H9 (cell line): ENCODE results near the gene FYCO1. TPM values are rescaled to one million over a fixed set of nuclear protein-coding genes. Genes with fewer than 3 reads are reported as not detected.
"Not testable (repeated sequence)": the region's sequence is repeated elsewhere in the genome, so short reads cannot be mapped to it uniquely, and the experiment has no call there.

Experiments
- DNase-seq: peaks from one replicate; pipeline ENCODE4 v3.0.0-alpha.2; 2017
- H2AFZ ChIP-seq: one replicate; pipeline ENCODE4 v1.6.1; 2013; ENCODE audit warnings: mild to moderate bottlenecking, low read length, control low read depth, moderate library complexity
- H2AK5ac ChIP-seq: 2 replicates; pipeline ENCODE4 v1.6.1; 2013; ENCODE audit warnings: low read length, control low read depth, mixed read lengths; ENCODE audit not compliant: insufficient read length
- H2BK120ac ChIP-seq: one replicate; pipeline ENCODE4 v1.6.1; 2013; ENCODE audit warnings: low read depth, mild to moderate bottlenecking, low read length, control low read depth, inconsistent platforms; ENCODE audit not compliant: poor library complexity, severe bottlenecking
- H2BK12ac ChIP-seq: 2 replicates; pipeline ENCODE4 v1.6.1; 2013; ENCODE audit warnings: low read length, control low read depth, mixed read lengths, low read depth; ENCODE audit not compliant: insufficient read length
- H2BK15ac ChIP-seq: 2 replicates; pipeline ENCODE4 v1.6.1; 2013; ENCODE audit warnings: low read depth, low read length, control low read depth
- H2BK20ac ChIP-seq: one replicate; pipeline ENCODE4 v1.6.1; 2013; ENCODE audit warnings: low read depth, mild to moderate bottlenecking, low read length, control low read depth, inconsistent platforms; ENCODE audit not compliant: poor library complexity, severe bottlenecking
- H2BK5ac ChIP-seq: 2 replicates; pipeline ENCODE4 v1.6.1; 2013; ENCODE audit warnings: low read length, control low read depth, mixed read lengths; ENCODE audit not compliant: insufficient read length
- H3K14ac ChIP-seq: 2 replicates; pipeline ENCODE4 v1.6.1; 2013; ENCODE audit warnings: low read length, control low read depth; ENCODE audit not compliant: insufficient read depth
- H3K18ac ChIP-seq: 2 replicates; pipeline ENCODE4 v1.6.1; 2013; ENCODE audit warnings: low read depth, mild to moderate bottlenecking, mixed read lengths, low read length, control low read depth; ENCODE audit not compliant: insufficient read length
- H3K23ac ChIP-seq: 2 replicates; pipeline ENCODE4 v1.6.1; 2013; ENCODE audit warnings: low read length, control low read depth, mixed read lengths, low read depth; ENCODE audit not compliant: insufficient read length
- H3K23me2 ChIP-seq: 2 replicates; pipeline ENCODE4 v1.6.1; 2013; ENCODE audit warnings: low read depth, mild to moderate bottlenecking, mixed read lengths, low read length, control low read depth; ENCODE audit not compliant: insufficient read length, poor library complexity, severe bottlenecking
- H3K27ac ChIP-seq: 2 replicates; pipeline ENCODE4 v1.5.1; 2013; ENCODE audit warnings: low read length, control low read depth, mixed read lengths, low read depth; ENCODE audit not compliant: insufficient read length
- H3K27me3 ChIP-seq: 2 replicates; pipeline ENCODE4 v1.6.1; 2013; ENCODE audit warnings: low read length, control low read depth, inconsistent platforms; ENCODE audit not compliant: insufficient read depth
- H3K4ac ChIP-seq: 2 replicates; pipeline ENCODE4 v1.6.1; 2013; ENCODE audit warnings: low read depth, mild to moderate bottlenecking, control low read depth, inconsistent platforms, low read length, moderate library complexity
- H3K4me1 ChIP-seq: 2 replicates; pipeline ENCODE4 v1.6.1; 2013; ENCODE audit warnings: low read length, control low read depth, inconsistent platforms; ENCODE audit not compliant: insufficient read depth
- H3K4me2 ChIP-seq: 2 replicates; pipeline ENCODE4 v1.6.1; 2013; ENCODE audit warnings: low read length, control low read depth, mixed read lengths; ENCODE audit not compliant: insufficient read length, insufficient read depth
- H3K56ac ChIP-seq: 2 replicates; pipeline ENCODE4 v1.6.1; 2013; ENCODE audit warnings: low read depth, mild to moderate bottlenecking, mixed read lengths, low read length, control low read depth; ENCODE audit not compliant: insufficient read length
- H3K79me1 ChIP-seq: 2 replicates; pipeline ENCODE4 v1.6.1; 2013; ENCODE audit warnings: low read depth, mild to moderate bottlenecking, moderate library complexity, low read length, control low read depth, inconsistent platforms; ENCODE audit not compliant: insufficient read depth, poor library complexity, severe bottlenecking
- H3K79me2 ChIP-seq: 2 replicates; pipeline ENCODE4 v1.6.1; 2013; ENCODE audit warnings: low read length, control low read depth, inconsistent platforms; ENCODE audit not compliant: insufficient read depth
- H3K9ac ChIP-seq: 2 replicates; pipeline ENCODE4 v1.6.1; 2013; ENCODE audit warnings: low read length, control low read depth, mixed read lengths; ENCODE audit not compliant: insufficient read length; ENCODE audit errors: extremely low read depth
- H3K9me3 ChIP-seq: one replicate; pipeline ENCODE4 v1.6.1; 2013; ENCODE audit warnings: low read depth, low read length, inconsistent platforms; ENCODE audit not compliant: control insufficient read depth
- H3T11ph ChIP-seq: one replicate; pipeline ENCODE4 v1.6.1; 2013; ENCODE audit warnings: mild to moderate bottlenecking, low read length, control low read depth, inconsistent platforms
- H4K20me1 ChIP-seq: one replicate; pipeline ENCODE4 v1.6.1; 2013; ENCODE audit not compliant: control insufficient read depth, insufficient read length, insufficient read depth
- H4K5ac ChIP-seq: 2 replicates; pipeline ENCODE4 v1.6.1; 2013; ENCODE audit warnings: low read depth, mild to moderate bottlenecking, mixed read lengths, low read length, control low read depth; ENCODE audit not compliant: insufficient read length
- H4K8ac ChIP-seq: replicated peaks from 2 replicates; pipeline ENCODE4 v1.6.1; 2013; ENCODE audit warnings: low read length, control low read depth, mixed read lengths, low read depth; ENCODE audit not compliant: insufficient read length
- H4K91ac ChIP-seq: 2 replicates; pipeline ENCODE4 v1.6.1; 2013; ENCODE audit warnings: low read depth, mild to moderate bottlenecking, moderate library complexity, mixed read lengths, low read length, control low read depth; ENCODE audit not compliant: insufficient read length
- H3K27ac Mint-ChIP-seq, 3 experiments: 2 replicates in 2 of 3; 3 replicates in 1 of 3; pipeline ENCODE4 v1.8.0; 2020 to 2021; ENCODE audit warnings: mixed read lengths in 3 of 3, mild to moderate bottlenecking in 1 of 3, moderate library complexity in 1 of 3
- H3K27me3 Mint-ChIP-seq: 2 replicates; pipeline ENCODE4 v1.8.0; 2021; ENCODE audit warnings: low read depth, mild to moderate bottlenecking, moderate library complexity, mixed read lengths
- H3K36me3 Mint-ChIP-seq, 3 experiments: 2 replicates in 2 of 3; 3 replicates in 1 of 3; pipeline ENCODE4 v1.8.0; 2020 to 2021; ENCODE audit warnings: low read depth in 3 of 3, mixed read lengths in 3 of 3; ENCODE audit not compliant: insufficient read depth in 1 of 3
- H3K4me1 Mint-ChIP-seq, 2 experiments: 2 replicates each; pipeline ENCODE4 v1.8.0; 2020; ENCODE audit warnings: mixed read lengths in 2 of 2
- H3K4me3 Mint-ChIP-seq, 2 experiments: 2 replicates in 1 of 2; 3 replicates in 1 of 2; pipeline ENCODE4 v1.8.0; 2020 to 2021; ENCODE audit warnings: mild to moderate bottlenecking in 2 of 2, mixed read lengths in 2 of 2, moderate library complexity in 1 of 2
- H3K9me3 Mint-ChIP-seq, 2 experiments: 2 replicates in 1 of 2; 3 replicates in 1 of 2; pipeline ENCODE4 v1.8.0; 2020; ENCODE audit warnings: mild to moderate bottlenecking in 2 of 2, mixed read lengths in 2 of 2, moderate library complexity in 1 of 2
- WGBS: extraction: QIAGEN DNeasy Blood & Tissue Kit; methylation state at CpG from one replicate; pipeline ENCODE4 v1.1.7; 2013; ENCODE audit warnings: missing lambda C conversion rate, low lambda C conversion rate, mixed read lengths; ENCODE audit not compliant: insufficient read length; ENCODE audit errors: extremely low coverage; 5-methylcytosine and 5-hydroxymethylcytosine counted together
- total RNA-seq: library from RNA; stranded (reverse); gene quantifications from 2 replicates; pipeline ENCODE4 v1.2.1, GENCODE V29; 2021
- TF ChIP-seq, protein P1 (sequence below): fragments of 200-600 bp; sonication (generic); conservative IDR thresholded peaks from 3 replicates; pipeline ENCODE4 v1.8.0; 2021; ENCODE audit warnings: antibody characterized with exemption, mild to moderate bottlenecking

The FYCO1 gene
- total RNA-seq, 1 experiment from 2014 or later, result 10.4 TPM

DNA sequence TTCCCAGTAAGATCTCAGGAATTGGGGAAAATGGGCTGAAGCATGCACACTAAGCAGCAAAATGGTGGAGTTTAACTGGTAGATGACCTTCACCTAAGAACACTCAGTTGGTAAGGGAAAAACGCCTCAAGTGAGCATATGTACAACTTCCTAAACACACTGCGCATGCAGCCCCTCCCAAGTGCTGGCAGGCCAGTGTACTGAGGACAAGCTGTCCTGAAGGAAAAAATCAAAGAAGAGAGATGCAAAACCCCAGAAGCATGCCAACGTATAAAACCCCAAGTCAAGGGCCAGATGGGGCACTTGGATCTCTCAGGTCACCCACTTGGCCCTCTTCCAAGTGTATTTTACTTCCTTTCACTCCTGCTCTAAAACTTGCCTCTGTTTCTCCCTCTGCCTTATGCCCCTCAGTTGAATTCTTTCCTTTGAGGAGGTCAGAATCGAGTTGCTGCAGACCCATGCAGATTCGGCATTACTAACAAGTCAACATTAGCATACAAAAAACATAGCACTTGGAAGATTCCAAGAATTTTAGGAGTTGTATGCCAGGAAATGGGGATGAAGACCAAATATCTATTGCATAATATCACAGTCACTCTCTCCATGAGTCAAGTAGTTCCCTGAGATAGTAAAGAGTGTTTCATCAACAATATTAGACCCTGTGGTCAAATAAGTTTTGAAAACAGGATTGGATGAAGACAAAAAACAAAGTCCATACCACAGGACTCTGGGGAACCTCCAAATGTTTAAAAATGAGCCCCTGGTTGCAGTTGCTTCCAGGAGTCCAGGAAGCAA lies 10.8 kb upstream of the FYCO1 start:
- no peak overlapping the region for H2BK20ac ChIP-seq
- no peak overlapping the region for H3K4me2 ChIP-seq
- no peaks in the 10 kb centered on the region for H4K20me1 ChIP-seq
- TF ChIP-seq, protein P1, sequence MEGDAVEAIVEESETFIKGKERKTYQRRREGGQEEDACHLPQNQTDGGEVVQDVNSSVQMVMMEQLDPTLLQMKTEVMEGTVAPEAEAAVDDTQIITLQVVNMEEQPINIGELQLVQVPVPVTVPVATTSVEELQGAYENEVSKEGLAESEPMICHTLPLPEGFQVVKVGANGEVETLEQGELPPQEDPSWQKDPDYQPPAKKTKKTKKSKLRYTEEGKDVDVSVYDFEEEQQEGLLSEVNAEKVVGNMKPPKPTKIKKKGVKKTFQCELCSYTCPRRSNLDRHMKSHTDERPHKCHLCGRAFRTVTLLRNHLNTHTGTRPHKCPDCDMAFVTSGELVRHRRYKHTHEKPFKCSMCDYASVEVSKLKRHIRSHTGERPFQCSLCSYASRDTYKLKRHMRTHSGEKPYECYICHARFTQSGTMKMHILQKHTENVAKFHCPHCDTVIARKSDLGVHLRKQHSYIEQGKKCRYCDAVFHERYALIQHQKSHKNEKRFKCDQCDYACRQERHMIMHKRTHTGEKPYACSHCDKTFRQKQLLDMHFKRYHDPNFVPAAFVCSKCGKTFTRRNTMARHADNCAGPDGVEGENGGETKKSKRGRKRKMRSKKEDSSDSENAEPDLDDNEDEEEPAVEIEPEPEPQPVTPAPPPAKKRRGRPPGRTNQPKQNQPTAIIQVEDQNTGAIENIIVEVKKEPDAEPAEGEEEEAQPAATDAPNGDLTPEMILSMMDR, result no peak
- H3K27me3 Mint-ChIP-seq, result no peaks in the 10 kb centered on the region; the same call in none of the 2 replicates
- H3K18ac ChIP-seq, result no peak overlapping the region
- no peak overlapping the region for H3K14ac ChIP-seq
- no peak overlapping the region for H3K27ac Mint-ChIP-seq
- H3K4me3 Mint-ChIP-seq, result no peak overlapping the region
- peaks cover 16 to 18% of the 10 kb centered on the region in 2 experiments for H3K4me1 Mint-ChIP-seq
- no peaks in the 10 kb centered on the region for H3K9me3 ChIP-seq
- H2BK120ac ChIP-seq, result no peak overlapping the region
- H3K79me1 ChIP-seq, result no peaks in the 10 kb centered on the region
- H2BK5ac ChIP-seq, result no peak overlapping the region
- H4K8ac ChIP-seq, result no peak overlapping the region
- H2AFZ ChIP-seq, result no peak overlapping the region
- no peak overlapping the region for H3K4ac ChIP-seq
- no peaks in the 10 kb centered on the region for H3K79me2 ChIP-seq
- no peak for DNase-seq
- H2BK12ac ChIP-seq, result no peak overlapping the region
- H3K9ac ChIP-seq, result no peak overlapping the region
- H3K9me3 Mint-ChIP-seq, result no peaks in the 10 kb centered on the region
- H3K23me2 ChIP-seq, result no peaks in the 10 kb centered on the region
- H3T11ph ChIP-seq, result no peak overlapping the region
- no peak overlapping the region for H4K5ac ChIP-seq
- no peak overlapping the region for H4K91ac ChIP-seq
- no peaks in the 10 kb centered on the region for H3K27me3 ChIP-seq
- no peak overlapping the region for H3K23ac ChIP-seq
- H3K27ac ChIP-seq, result no peak overlapping the region
- H3K4me1 ChIP-seq, result peaks cover 3% of the 10 kb centered on the region
- no peak overlapping the region for H2BK15ac ChIP-seq
- WGBS, result no CpG with 5 or more reads among the region's 5 CpGs
- H2AK5ac ChIP-seq, result no peak overlapping the region
- H3K56ac ChIP-seq, result no peak overlapping the region
- H3K36me3 Mint-ChIP-seq, result no peaks in the 10 kb centered on the region

DNA sequence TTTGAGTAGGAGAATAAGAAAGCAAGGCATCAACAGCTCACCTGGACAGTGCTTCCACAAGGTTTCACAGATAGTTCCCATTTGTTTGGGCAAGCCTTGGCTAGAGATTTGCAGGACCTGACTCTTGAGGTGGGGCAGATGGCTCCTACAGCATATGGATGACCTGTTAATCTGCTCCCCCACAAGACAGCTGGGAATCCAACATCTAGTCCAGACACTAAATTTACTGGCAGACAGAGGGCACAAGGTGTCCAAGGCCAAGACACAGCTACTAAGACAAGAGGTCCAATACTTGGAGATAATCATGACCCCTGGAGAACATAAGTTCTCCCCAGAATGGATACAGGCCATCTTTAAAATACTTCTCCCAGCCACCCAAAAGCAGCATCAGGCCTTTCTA lies 8.1 kb upstream of the FYCO1 start:
- not testable (repeated sequence) for H3K9ac ChIP-seq, H3T11ph ChIP-seq, H3K23ac ChIP-seq, DNase-seq, H3K56ac ChIP-seq, H4K5ac ChIP-seq, H3K23me2 ChIP-seq, H2BK120ac ChIP-seq, H3K14ac ChIP-seq, H2BK12ac ChIP-seq, H3K27ac ChIP-seq, H3K36me3 Mint-ChIP-seq, H3K27me3 Mint-ChIP-seq, H3K9me3 Mint-ChIP-seq, H3K4me1 ChIP-seq, H4K8ac ChIP-seq, H3K79me2 ChIP-seq, H3K4me3 Mint-ChIP-seq, H3K4ac ChIP-seq, H3K27ac Mint-ChIP-seq, H4K91ac ChIP-seq, H2BK5ac ChIP-seq, H2BK20ac ChIP-seq, H4K20me1 ChIP-seq, H3K4me2 ChIP-seq, H2BK15ac ChIP-seq, H3K79me1 ChIP-seq, H2AFZ ChIP-seq, H2AK5ac ChIP-seq, H3K9me3 ChIP-seq, H3K27me3 ChIP-seq, H3K18ac ChIP-seq
- H3K4me1 Mint-ChIP-seq, result peaks cover 16 to 18% of the 10 kb centered on the region in 2 experiments
